ENCODE data around the gene GPR55. TPM values are rescaled to one million over a fixed set of nuclear protein-coding genes. Genes with fewer than 3 reads are reported as not detected.

GPR55 gene
- total and polyA plus RNA-seq, 2 donors (not counting 1 experiment from before 2014, with no cell fraction given) = 3.0 to 4.1 TPM

DNA sequence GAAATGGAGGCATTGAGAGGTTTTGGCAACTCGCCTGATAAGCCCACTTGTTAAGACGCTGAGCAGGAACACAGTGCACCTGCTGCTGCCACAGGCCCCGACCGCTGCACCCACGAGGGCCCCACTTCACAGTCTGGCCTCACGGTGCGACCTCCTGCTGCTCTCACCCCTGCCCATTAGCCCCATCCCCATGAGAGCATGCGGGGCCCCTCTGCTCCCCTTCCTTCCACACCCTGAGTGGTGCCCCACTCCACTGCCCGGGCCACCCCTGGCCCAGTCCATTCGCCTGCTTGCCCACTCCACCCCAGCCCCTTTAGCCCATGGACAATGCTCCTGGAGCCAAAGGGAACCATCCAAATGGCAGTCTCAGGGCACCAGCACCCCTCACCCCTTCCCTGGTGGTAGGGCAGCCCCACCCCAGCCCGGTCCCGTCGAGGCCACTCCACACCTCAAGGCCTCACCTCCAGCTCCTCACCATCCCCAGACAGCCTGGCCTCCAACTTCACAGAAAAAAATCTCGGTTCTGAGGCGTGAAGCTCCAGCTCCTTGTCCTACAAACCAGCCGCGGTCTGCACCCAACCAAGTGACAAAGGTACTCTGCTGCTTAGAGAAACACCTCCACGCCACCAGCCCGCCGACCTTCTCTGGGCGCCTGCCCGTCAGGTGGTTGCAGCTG, 6.7 kb upstream of the GPR55 start:
- Mint-ChIP-seq H3K27ac (no peak overlapping the region), H3K9me3 (ENCODE audit: insufficient read depth) (no peaks in the 10 kb centered on the region), H3K4me1 (no peaks in the 10 kb centered on the region), H3K4me3 (no peak overlapping the region), H3K27me3 (peaks cover 4% of the 10 kb centered on the region)
- H3K36me3 ChIP-seq (replicated peaks in 1 of 2; ENCODE audit: control extremely low read depth in 1 of 2, control insufficient read depth in 1 of 2, extremely low read depth in 1 of 2, insufficient read depth in 2 of 2, low read length in 1 of 2) = no peaks in the 10 kb centered on the region
- H3K27ac ChIP-seq (ENCODE audit: low read length in 2 of 2) = no peak overlapping the region
- ChIA-PET CTCF (interaction anchor here (0.9 to 1.1 kb wide), 2 partner anchors 55 to 56 kb away, joined by 3 read pairs; no protein-coding TSS in a partner anchor), POLR2A (no interaction called here)
- H3K27me3 ChIP-seq (replicated peaks in 1 of 4; ENCODE audit: control extremely low read depth in 1 of 4, control insufficient read depth in 3 of 4, insufficient read depth in 4 of 4, low read length in 3 of 4) = peaks cover 0 to 11% (median 0%) of the 10 kb centered on the region in 4 experiments
- H3K9me3 ChIP-seq (ENCODE audit: control extremely low read depth in 1 of 3, control insufficient read depth in 2 of 3, insufficient read depth in 1 of 3, low read length in 2 of 3) = peaks cover 0 to 18% (median 6%) of the 10 kb centered on the region in 3 donors
- H4K20me1 ChIP-seq (ENCODE audit: control insufficient read depth, insufficient read depth, low read length, poor library complexity, severe bottlenecking) = no peaks in the 10 kb centered on the region
- 65% methylated on average over 15 of the region's 22 CpGs for WGBS (ENCODE audit: insufficient coverage)
- no peaks in the 10 kb centered on the region for H3K4me1 ChIP-seq (ENCODE audit: control insufficient read depth in 2 of 2, insufficient read depth in 2 of 2, low read length in 2 of 2)
- TF ChIP-seq EZH2 (IDR thresholded peaks at IDR 0.05; ENCODE audit: borderline replicate concordance, insufficient read depth, low read depth, low read length, poor library complexity, severe bottlenecking) = no peak
- TF ChIP-seq, protein P1, sequence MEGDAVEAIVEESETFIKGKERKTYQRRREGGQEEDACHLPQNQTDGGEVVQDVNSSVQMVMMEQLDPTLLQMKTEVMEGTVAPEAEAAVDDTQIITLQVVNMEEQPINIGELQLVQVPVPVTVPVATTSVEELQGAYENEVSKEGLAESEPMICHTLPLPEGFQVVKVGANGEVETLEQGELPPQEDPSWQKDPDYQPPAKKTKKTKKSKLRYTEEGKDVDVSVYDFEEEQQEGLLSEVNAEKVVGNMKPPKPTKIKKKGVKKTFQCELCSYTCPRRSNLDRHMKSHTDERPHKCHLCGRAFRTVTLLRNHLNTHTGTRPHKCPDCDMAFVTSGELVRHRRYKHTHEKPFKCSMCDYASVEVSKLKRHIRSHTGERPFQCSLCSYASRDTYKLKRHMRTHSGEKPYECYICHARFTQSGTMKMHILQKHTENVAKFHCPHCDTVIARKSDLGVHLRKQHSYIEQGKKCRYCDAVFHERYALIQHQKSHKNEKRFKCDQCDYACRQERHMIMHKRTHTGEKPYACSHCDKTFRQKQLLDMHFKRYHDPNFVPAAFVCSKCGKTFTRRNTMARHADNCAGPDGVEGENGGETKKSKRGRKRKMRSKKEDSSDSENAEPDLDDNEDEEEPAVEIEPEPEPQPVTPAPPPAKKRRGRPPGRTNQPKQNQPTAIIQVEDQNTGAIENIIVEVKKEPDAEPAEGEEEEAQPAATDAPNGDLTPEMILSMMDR (IDR thresholded peaks at IDR 0.05) = no peak
- ATAC-seq (ENCODE audit: low read depth) (no peak), DNase-seq (no peak)
- intact Hi-C loops (cut with micrococcal nuclease) = no loop called here
- H3K79me2 ChIP-seq (ENCODE audit: control insufficient read depth, insufficient read depth, low read length) = no peaks in the 10 kb centered on the region
- no peak overlapping the region for H3K4me2 ChIP-seq (replicated peaks; ENCODE audit: low read depth, low read length, poor library complexity, severe bottlenecking)
- H3K9ac ChIP-seq (ENCODE audit: low read length) = no peak overlapping the region
- no peak overlapping the region for H2AFZ ChIP-seq (ENCODE audit: insufficient read depth, low read depth, low read length, poor library complexity, severe bottlenecking)
- no peak overlapping the region for H3K4me3 ChIP-seq (ENCODE audit: control extremely low read depth in 1 of 5, extremely low read depth in 1 of 5, insufficient read depth in 1 of 5, low read depth in 2 of 5, low read length in 4 of 5)

DNA sequence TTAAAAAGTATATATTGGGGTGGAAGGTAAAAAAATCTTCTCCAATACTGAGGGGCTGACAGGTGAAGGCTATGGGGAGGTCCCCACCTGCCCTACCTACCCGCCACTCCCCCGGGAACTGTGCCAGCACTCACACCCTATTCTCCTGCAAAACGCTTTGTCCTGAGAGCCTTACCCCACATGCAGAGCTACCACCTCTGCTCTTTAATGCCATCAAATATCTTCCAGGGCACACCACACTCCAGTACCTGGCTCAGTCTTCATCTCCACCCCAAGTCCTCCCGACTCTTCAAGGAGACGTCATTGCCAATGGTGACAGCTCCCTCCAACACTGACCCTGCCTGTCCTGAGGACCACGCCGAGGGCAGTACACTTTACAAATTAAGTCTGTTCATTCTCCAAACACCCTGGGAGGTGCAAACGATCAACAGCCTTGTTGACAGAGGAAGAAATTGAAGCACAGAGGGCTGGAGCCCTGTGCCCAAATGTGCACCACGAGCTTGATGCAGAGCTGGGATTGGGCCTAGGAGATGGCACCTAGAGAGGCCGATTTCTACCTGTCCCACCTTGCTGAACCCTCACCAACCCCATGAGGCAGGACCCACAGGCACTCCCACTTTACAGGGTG, 6.0 kb upstream of the GPR55 start:
- no peak overlapping the region for H3K9ac ChIP-seq (ENCODE audit: low read length)
- H3K27me3 ChIP-seq (replicated peaks in 1 of 4; ENCODE audit: control extremely low read depth in 1 of 4, control insufficient read depth in 3 of 4, insufficient read depth in 4 of 4, low read length in 3 of 4) = peaks cover 0 to 11% (median 0%) of the 10 kb centered on the region in 4 experiments
- POLR2A ChIA-PET = no interaction called here
- Mint-ChIP-seq H3K27ac (no peak overlapping the region), H3K27me3 (peaks cover 4% of the 10 kb centered on the region), H3K4me1 (no peaks in the 10 kb centered on the region), H3K9me3 (ENCODE audit: insufficient read depth) (no peaks in the 10 kb centered on the region), H3K4me3 (no peak overlapping the region)
- H4K20me1 ChIP-seq (ENCODE audit: control insufficient read depth, insufficient read depth, low read length, poor library complexity, severe bottlenecking) = no peaks in the 10 kb centered on the region
- intact Hi-C loops (cut with micrococcal nuclease) = no loop called here
- no peak overlapping the region for H2AFZ ChIP-seq (ENCODE audit: insufficient read depth, low read depth, low read length, poor library complexity, severe bottlenecking)
- peaks cover 0 to 15% (median under 1%) of the 10 kb centered on the region in 3 donors for H3K9me3 ChIP-seq (ENCODE audit: control extremely low read depth in 1 of 3, control insufficient read depth in 2 of 3, insufficient read depth in 1 of 3, low read length in 2 of 3)
- ATAC-seq (ENCODE audit: low read depth) = no peak
- WGBS (ENCODE audit: insufficient coverage) = 91% methylated on average over 7 of the region's 10 CpGs
- no peak overlapping the region for H3K27ac ChIP-seq (ENCODE audit: low read length in 2 of 2)
- no peak overlapping the region for H3K4me2 ChIP-seq (replicated peaks; ENCODE audit: low read depth, low read length, poor library complexity, severe bottlenecking)
- H3K4me3 ChIP-seq (ENCODE audit: control extremely low read depth in 1 of 5, extremely low read depth in 1 of 5, insufficient read depth in 1 of 5, low read depth in 2 of 5, low read length in 4 of 5) = no peak overlapping the region
- H3K79me2 ChIP-seq (ENCODE audit: control insufficient read depth, insufficient read depth, low read length) = no peaks in the 10 kb centered on the region
- TF ChIP-seq EZH2 (IDR thresholded peaks at IDR 0.05; ENCODE audit: borderline replicate concordance, insufficient read depth, low read depth, low read length, poor library complexity, severe bottlenecking) = no peak
- TF ChIP-seq, protein P1 (IDR thresholded peaks at IDR 0.05) = no peak
- CTCF ChIA-PET = interaction anchor here (1.1 kb wide), 1 partner anchor 57 kb away, joined by 3 read pairs; no protein-coding TSS in a partner anchor
- DNase-seq = no peak
- no peaks in the 10 kb centered on the region for H3K36me3 ChIP-seq (replicated peaks in 1 of 2; ENCODE audit: control extremely low read depth in 1 of 2, control insufficient read depth in 1 of 2, extremely low read depth in 1 of 2, insufficient read depth in 2 of 2, low read length in 1 of 2)
- H3K4me1 ChIP-seq (ENCODE audit: control insufficient read depth in 2 of 2, insufficient read depth in 2 of 2, low read length in 2 of 2) = no peaks in the 10 kb centered on the region

All from B cell (primary cell).